Chondrocyte (in vitro differentiated cells): ENCODE measurements around the gene ANK2. TPM values are rescaled to one million over a fixed set of nuclear protein-coding genes. Genes with fewer than 3 reads are reported as not detected.

Experiments used
- DNase-seq: peaks from one replicate; pipeline ENCODE4 v3.0.0; 2021; ENCODE audit warnings: mixed read lengths, low spot score
- H3K27ac Mint-ChIP-seq: one replicate; pipeline ENCODE4 v1.8.0; 2021; ENCODE audit warnings: mild to moderate bottlenecking, moderate library complexity, mixed read lengths; ENCODE audit not compliant: unreplicated experiment
- H3K27me3 Mint-ChIP-seq: 2 replicates; pipeline ENCODE4 v1.8.0; 2021; ENCODE audit warnings: low read depth, mixed read lengths
- H3K36me3 Mint-ChIP-seq: 2 replicates; pipeline ENCODE4 v1.8.0; 2021; ENCODE audit warnings: low read depth, mixed read lengths
- H3K4me1 Mint-ChIP-seq: 2 replicates; pipeline ENCODE4 v1.8.0; 2021; ENCODE audit warnings: low read depth, mild to moderate bottlenecking, mixed read lengths
- H3K4me3 Mint-ChIP-seq: one replicate; pipeline ENCODE4 v1.8.0; 2021; ENCODE audit warnings: mild to moderate bottlenecking, moderate library complexity, mixed read lengths; ENCODE audit not compliant: unreplicated experiment
- H3K9me3 Mint-ChIP-seq: 2 replicates; pipeline ENCODE4 v1.8.0; 2021; ENCODE audit warnings: low read depth, mixed read lengths
- total RNA-seq: library from RNA; stranded (reverse); gene quantifications from 3 replicates; pipeline ENCODE4 v1.2.1, GENCODE V29; 2021
- TF ChIP-seq, protein P1 (sequence below): fragments of 200-600 bp; sonication (generic); IDR thresholded peaks from 2 replicates; pipeline ENCODE4 v1.5.0; 2021; ENCODE audit warnings: antibody characterized with exemption, mild to moderate bottlenecking, moderate library complexity

The ANK2 gene
- total RNA-seq, 1 donor from 2014 or later, result 71.2 TPM

GRCh38 chr4:113263274-113263673 is 213.8 kb downstream of the ANK2 start:
- H3K4me1 Mint-ChIP-seq, result no peaks in the 10 kb centered on the region
- no peak for DNase-seq
- no peak overlapping the region for H3K27ac Mint-ChIP-seq
- TF ChIP-seq, protein P1, sequence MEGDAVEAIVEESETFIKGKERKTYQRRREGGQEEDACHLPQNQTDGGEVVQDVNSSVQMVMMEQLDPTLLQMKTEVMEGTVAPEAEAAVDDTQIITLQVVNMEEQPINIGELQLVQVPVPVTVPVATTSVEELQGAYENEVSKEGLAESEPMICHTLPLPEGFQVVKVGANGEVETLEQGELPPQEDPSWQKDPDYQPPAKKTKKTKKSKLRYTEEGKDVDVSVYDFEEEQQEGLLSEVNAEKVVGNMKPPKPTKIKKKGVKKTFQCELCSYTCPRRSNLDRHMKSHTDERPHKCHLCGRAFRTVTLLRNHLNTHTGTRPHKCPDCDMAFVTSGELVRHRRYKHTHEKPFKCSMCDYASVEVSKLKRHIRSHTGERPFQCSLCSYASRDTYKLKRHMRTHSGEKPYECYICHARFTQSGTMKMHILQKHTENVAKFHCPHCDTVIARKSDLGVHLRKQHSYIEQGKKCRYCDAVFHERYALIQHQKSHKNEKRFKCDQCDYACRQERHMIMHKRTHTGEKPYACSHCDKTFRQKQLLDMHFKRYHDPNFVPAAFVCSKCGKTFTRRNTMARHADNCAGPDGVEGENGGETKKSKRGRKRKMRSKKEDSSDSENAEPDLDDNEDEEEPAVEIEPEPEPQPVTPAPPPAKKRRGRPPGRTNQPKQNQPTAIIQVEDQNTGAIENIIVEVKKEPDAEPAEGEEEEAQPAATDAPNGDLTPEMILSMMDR, result no peak
- H3K4me3 Mint-ChIP-seq, result no peak overlapping the region
- H3K27me3 Mint-ChIP-seq, result no peaks in the 10 kb centered on the region
- H3K9me3 Mint-ChIP-seq, result peaks cover 9% of the 10 kb centered on the region
- H3K36me3 Mint-ChIP-seq, result peaks cover 29% of the 10 kb centered on the region

DNA sequence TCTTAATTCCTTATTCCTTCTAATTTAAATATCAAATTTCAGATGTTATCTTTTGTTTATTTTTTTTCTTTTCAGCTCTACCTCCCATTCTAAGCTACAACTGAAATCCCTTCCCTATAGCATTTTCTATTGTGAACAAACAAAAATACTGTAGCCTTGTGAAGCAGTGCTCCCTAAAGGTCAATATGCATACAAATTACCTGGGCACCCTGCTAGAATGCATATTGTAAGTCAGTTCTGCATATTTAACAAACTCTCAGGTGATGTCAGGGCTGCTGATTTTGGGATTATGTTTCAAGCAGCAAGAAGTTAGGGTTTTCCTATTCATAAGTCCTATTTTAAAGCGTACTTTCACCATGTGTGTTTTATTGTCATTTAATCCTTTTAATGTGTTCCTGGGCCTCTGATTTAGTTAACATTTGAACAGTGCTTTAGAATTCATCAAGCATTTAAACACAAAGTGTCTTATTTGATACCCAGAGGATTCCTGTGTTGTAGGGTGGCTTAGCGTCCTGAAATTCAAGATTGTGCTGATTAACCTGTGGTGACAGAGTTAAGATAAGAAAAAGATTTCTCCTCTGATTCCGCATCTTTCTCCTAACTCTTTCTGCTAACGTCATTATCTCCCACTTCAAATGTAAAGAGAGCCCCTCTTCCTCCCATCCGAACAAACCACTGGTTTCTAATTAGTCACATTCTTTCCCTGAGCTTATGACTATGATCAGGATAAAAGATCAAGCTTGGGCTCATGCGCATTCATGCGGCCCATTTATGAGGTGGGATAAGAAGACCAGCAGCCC is 221.3 kb downstream of the ANK2 start:
- Mint-ChIP-seq H3K27ac (no peak overlapping the region), H3K9me3 (peaks cover 9% of the 10 kb centered on the region), H3K4me3 (no peak overlapping the region), H3K4me1 (no peaks in the 10 kb centered on the region), H3K36me3 (peaks cover 19% of the 10 kb centered on the region), H3K27me3 (no peaks in the 10 kb centered on the region)
- DNase-seq, result no peak
- TF ChIP-seq, protein P1, result no peak

DNA sequence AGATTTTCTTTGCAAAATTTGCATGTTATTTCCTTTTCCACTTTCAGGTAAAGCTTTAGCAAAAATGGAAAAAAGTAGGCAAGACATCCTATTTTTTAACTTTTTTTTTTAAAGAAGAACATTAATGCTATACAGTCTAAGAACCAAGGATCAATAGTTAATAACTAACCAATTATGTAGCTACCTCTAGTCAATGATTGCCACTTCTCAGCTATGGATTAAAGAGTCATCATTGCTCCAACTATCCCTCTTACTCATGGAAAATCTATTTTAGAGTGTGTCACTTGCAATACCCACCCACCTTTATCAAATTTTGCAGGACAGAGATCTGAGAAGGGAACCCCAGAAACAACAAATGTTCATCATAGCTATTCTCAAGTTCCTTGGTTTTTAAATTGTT is 223.1 kb downstream of the ANK2 start:
- Mint-ChIP-seq H3K4me1 (no peaks in the 10 kb centered on the region), H3K27me3 (no peaks in the 10 kb centered on the region), H3K27ac (no peak overlapping the region), H3K4me3 (no peak overlapping the region), H3K36me3 (peaks cover 13% of the 10 kb centered on the region), H3K9me3 (no peaks in the 10 kb centered on the region)
- TF ChIP-seq, protein P1, result no peak
- no peak for DNase-seq

DNA sequence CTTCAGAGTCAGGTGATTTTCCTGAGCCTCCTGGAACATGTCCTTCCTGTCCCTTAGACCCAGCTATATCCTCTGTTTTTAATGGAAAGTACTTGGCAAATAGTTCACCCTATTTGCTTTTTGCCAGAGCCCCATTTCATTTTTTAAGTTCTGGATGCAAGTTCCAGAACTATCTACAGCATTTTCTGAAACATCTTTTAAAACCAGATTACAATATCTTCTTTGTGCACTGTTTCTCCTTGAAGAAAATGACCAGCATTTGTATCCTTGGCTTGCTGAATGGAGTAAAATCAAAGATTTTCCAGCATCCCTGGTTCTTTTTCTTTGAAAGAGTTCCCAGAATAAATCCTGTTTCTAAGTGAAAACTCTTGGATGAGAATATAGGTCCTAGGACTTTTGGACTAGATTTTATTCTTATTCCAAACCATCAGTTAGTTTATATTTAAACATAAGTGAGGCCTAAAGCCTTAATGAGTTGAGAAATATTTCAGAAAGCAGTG is 224.3 kb downstream of the ANK2 start:
- TF ChIP-seq, protein P1, result no peak
- Mint-ChIP-seq H3K27ac (no peak overlapping the region), H3K4me3 (no peak overlapping the region), H3K9me3 (no peaks in the 10 kb centered on the region), H3K27me3 (no peaks in the 10 kb centered on the region), H3K36me3 (peaks cover 10% of the 10 kb centered on the region), H3K4me1 (no peaks in the 10 kb centered on the region)
- DNase-seq, result no peak

GRCh38 chr4:113276464-113277170 is 227.2 kb downstream of the ANK2 start:
- no peaks in the 10 kb centered on the region for H3K4me1 Mint-ChIP-seq
- H3K4me3 Mint-ChIP-seq, result no peak overlapping the region
- peaks cover 5% of the 10 kb centered on the region for H3K36me3 Mint-ChIP-seq
- H3K27ac Mint-ChIP-seq, result no peak overlapping the region
- H3K9me3 Mint-ChIP-seq, result no peaks in the 10 kb centered on the region
- no peak for DNase-seq
- H3K27me3 Mint-ChIP-seq, result no peaks in the 10 kb centered on the region
- TF ChIP-seq, protein P1, result no peak
